Tibial artery (tissue), 4 donors: ENCODE results near the gene SMIM29.

Experiments
- DNase-seq, 2 donors: peaks; one replicate each; pipeline ENCODE4 v3.0.0-alpha.2; 2019
- H3K27ac ChIP-seq, 2 donors: fragments of 200-600 bp; sonication (generic) in 1 of 2; 1 replicate in 1 of 2; 2 replicates in 1 of 2; pipeline ENCODE4 v1.5.1; 2018 to 2019; ENCODE audit warnings: mild to moderate bottlenecking in 1 of 2
- H3K27me3 ChIP-seq, 2 donors: fragments of 200-600 bp; sonication (generic) in 1 of 2; one replicate each; pipeline versions ENCODE4 v1.5.1 to v1.6.0; 2016 to 2019
- H3K36me3 ChIP-seq, 3 donors: fragments of 200-600 bp; sonication (generic) in 2 of 3; one replicate each; pipeline ENCODE4 v1.5.1; 2016 to 2019; ENCODE audit warnings: mild to moderate bottlenecking in 2 of 3
- H3K4me1 ChIP-seq, 4 donors: fragments of 200-600 bp; sonication (generic) in 2 of 4; 1 replicate in 3 of 4; 2 replicates in 1 of 4; pipeline ENCODE4 v1.5.1; 2016 to 2019
- H3K4me3 ChIP-seq, 2 donors: fragments of 200-600 bp; sonication (generic) in 1 of 2; 1 replicate in 1 of 2; 2 replicates in 1 of 2; pipeline ENCODE4 v1.5.1; 2018 to 2019; ENCODE audit warnings: mild to moderate bottlenecking in 2 of 2
- H3K9me3 ChIP-seq, 3 donors: fragments of 200-600 bp; sonication (generic) in 1 of 3; one replicate each; pipeline ENCODE4 v1.5.1; 2016 to 2019
- intact Hi-C: fragments of 100-400 bp; cut with DNase I; formaldehyde crosslinking; loops from one replicate; pipeline ENCODE4 v1.15.0; 2023; ENCODE audit warnings: low total_unique reads
- TF ChIP-seq, protein P1 (sequence below), 2 experiments: fragments of 200-600 bp in 1 of 2; fragments of 450-650 bp in 1 of 2; IDR thresholded peaks; one replicate each; pipeline ENCODE4 v1.5.1; 2017 to 2019; ENCODE audit warnings: antibody characterized with exemption in 2 of 2, mild to moderate bottlenecking in 1 of 2, moderate library complexity in 1 of 2

Gene SMIM29

DNA sequence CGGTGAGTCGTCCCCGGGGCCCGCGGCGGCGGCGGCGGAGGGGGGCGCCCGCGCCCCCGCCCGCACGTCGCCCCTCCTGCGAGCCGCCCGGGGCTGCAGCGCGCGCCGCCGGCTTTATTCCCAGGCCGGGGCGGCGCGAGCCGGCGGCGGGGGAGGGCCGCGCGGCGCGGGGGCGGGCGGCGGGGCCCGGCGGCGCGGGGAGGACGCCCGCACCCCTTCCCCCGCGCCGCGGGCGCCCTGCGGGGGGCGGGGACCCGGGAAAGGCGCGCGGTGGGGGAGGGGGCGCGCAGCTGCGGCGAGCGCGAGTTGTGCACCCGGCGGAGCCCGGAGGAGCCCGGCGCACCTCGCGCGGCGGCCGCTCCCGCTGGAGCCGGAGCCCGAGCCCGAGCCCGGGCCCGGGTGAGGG, 11.5 kb downstream of the SMIM29 start:
- Histone ChIP-seq H3K4me1 (peaks cover 0 to 24% (median 17%) of the 10 kb centered on the region in 4 donors), H3K4me3 (peak overlapping the region; percentile 71 to 74), H3K27me3 (no peaks in the 10 kb centered on the region), H3K27ac (peak overlapping the region; percentile 81 to 83), H3K36me3 (peaks cover 0 to 18% (median 0%) of the 10 kb centered on the region in 3 donors), H3K9me3 (no peaks in the 10 kb centered on the region)
- intact Hi-C loops = no loop called here
- TF ChIP-seq, protein P1, sequence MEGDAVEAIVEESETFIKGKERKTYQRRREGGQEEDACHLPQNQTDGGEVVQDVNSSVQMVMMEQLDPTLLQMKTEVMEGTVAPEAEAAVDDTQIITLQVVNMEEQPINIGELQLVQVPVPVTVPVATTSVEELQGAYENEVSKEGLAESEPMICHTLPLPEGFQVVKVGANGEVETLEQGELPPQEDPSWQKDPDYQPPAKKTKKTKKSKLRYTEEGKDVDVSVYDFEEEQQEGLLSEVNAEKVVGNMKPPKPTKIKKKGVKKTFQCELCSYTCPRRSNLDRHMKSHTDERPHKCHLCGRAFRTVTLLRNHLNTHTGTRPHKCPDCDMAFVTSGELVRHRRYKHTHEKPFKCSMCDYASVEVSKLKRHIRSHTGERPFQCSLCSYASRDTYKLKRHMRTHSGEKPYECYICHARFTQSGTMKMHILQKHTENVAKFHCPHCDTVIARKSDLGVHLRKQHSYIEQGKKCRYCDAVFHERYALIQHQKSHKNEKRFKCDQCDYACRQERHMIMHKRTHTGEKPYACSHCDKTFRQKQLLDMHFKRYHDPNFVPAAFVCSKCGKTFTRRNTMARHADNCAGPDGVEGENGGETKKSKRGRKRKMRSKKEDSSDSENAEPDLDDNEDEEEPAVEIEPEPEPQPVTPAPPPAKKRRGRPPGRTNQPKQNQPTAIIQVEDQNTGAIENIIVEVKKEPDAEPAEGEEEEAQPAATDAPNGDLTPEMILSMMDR (IDR thresholded peaks at IDR 0.05) = no peak
- DNase-seq = no peak

DNA sequence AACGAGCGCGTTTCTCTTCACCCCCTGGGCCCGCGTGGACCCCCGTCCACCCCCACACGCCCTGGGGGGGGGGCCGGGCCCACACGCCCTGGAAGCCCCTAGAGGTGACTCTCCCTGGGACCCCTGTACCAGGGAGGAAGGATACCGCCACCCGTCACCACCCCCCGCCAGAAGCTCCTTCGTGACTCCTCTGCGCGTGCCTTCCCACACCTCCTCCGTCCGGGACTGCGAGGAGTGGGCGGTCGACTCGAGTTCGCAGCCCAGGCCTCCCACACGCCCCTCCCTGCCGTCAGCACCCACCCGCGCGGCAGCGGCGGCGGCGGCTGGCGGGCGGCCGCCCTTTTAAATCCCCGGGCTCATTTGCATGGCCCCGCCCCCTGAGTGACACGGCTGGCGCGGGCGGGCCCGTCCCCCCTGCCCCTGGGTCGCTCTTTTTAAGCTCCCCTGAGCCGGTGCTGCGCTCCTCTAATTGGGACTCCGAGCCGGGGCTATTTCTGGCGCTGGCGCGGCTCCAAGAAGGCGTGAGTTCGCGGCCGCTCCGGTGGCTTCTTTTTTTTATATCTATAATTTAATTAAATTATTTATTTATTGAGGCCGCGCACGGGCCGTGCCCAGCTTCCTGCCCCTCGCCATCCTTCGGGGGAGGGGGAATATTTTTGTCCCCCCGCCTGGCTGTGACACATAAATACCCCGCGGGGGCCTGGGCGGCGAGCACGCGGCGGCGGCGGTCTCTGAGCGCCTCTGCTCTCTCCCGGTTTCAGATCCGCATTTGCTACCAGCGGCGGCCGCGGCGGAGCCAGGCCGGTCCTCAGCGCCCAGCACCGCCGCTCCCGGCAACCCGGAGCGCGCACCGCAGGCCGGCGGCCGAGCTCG, 12.1 kb downstream of the SMIM29 start, which contains the start of gene HMGA1:
Gene HMGA1 (plus strand): TSS at position 431 of the 873 bp plus-strand sequence. CDS start 3,908 bp downstream, outside the sequence.
- no peaks in the 10 kb centered on the region for H3K9me3 ChIP-seq
- intact Hi-C loops = no loop called here
- TF ChIP-seq, protein P1 (IDR thresholded peaks at IDR 0.05) = no peak
- DNase-seq = peak; percentile 80 to 91
- peaks cover 0 to 24% (median 17%) of the 10 kb centered on the region in 4 donors for H3K4me1 ChIP-seq
- peaks cover 0 to 12% (median 0%) of the 10 kb centered on the region in 3 donors for H3K36me3 ChIP-seq
- H3K4me3 ChIP-seq = peak within 1 kb of the TSS; percentile 71 to 74
- peak within 1 kb of the TSS; percentile 81 to 83 for H3K27ac ChIP-seq
- H3K27me3 ChIP-seq = no peaks in the 10 kb centered on the region

DNA sequence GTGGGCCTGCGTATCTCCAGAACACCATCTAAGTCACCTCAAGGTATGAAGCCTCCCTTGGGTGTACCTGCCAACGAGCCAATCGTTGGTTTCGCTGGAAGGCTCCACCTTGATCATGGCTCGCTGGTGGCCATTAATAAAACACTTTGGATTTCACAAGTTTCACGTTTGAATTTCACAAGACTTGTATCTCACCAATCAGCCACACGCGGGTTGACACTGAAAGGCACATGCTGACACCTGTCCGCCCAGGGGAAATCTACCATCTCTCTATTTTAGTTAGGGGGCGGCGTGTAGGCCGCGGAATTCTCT, 12.7 kb downstream of the SMIM29 start:
- peak overlapping the region; percentile 81 to 83 for H3K27ac ChIP-seq
- TF ChIP-seq, protein P1 (IDR thresholded peaks at IDR 0.05) = no peak
- H3K4me1 ChIP-seq = peaks cover 0 to 24% (median 17%) of the 10 kb centered on the region in 4 donors
- peak overlapping the region; percentile 71 to 74 for H3K4me3 ChIP-seq
- no peaks in the 10 kb centered on the region for H3K27me3 ChIP-seq
- H3K36me3 ChIP-seq = peaks cover 0 to 6% (median 0%) of the 10 kb centered on the region in 3 donors
- intact Hi-C loops = no loop called here
- H3K9me3 ChIP-seq = no peaks in the 10 kb centered on the region
- DNase-seq = no peak

DNA sequence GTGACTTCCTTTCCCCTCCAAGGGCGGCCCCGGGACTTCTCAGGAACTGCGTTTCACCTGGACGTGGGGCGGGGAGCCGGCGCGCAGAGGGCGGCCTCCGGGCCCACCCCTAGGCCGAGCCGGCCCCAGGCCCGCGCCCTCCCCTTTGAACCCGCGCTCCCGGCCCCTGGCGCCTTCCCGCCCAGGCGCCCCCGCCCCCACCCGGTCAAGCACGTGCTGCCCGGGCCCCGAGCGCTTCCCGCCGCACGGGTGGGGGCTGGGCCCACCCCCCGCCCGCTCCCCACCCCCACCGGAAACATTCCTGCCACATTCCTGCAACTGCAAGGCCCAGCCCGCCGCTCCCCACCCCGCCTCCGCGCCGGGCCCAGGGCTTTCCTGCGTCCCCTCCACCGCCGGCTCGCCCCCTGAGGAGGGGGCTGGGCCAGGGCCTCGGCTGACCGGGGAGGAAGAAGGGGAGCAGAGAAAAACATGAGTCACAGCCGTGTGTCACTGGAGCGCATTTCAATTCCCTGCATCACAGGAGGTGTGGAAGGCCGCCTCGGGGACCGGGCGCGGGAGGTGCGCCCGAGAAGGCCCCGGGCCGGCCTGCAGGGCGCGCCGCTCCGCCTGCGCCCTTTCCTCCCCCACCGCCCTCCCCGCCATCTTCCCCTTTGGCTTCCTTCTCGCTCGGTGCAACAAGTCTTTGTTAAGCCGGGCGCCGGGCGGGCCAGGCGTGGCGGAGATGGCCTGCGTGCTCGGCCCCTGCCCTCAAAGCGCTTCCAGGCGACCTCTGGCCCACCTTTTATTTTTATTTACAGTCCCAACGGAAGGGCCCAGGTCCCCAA, 13.3 kb downstream of the SMIM29 start:
- Histone ChIP-seq H3K4me3 (peak overlapping the region; percentile 71 to 74), H3K36me3 (peaks cover 0 to under 1% (median 0%) of the 10 kb centered on the region in 3 donors), H3K27me3 (no peaks in the 10 kb centered on the region), H3K9me3 (no peaks in the 10 kb centered on the region), H3K27ac (peak overlapping the region; percentile 81 to 83), H3K4me1 (peaks cover 0 to 24% (median 17%) of the 10 kb centered on the region in 4 donors)
- DNase-seq = peak; percentile 41 to 76
- intact Hi-C loops = no loop called here
- TF ChIP-seq, protein P1 (IDR thresholded peaks at IDR 0.05) = no peak

DNA sequence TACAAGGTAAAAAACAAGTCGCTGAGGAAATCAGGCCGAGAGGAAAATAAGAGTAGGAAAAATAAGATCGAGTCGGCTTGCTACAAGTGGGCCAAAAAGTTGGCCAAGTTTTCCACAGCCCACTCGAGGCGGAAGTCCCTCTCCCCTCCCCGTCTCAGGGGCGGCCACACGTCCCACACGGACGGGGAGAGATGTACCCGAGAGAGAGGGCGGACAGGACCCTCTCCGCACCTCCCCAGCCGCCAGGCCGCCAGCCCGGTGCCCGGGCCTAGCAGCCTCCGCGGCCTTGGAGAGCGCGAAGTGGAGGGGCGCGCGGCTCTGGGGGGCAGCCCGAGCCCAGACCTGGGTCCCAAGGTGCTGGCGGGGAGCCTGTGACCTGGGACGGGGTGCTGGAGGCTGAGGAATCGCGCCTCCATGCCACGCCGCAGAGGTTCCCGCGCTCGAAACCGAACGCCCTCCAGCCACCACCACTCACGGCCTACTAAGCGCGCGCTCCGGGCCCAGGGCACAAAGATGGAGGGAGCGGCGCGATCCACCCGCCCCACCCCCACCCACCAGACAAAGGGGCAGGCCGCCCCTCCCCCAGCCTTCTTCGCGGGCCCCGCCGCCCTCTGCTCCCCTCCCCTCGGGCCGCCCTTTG, 14.0 kb downstream of the SMIM29 start:
- intact Hi-C loops = no loop called here
- TF ChIP-seq, protein P1 (IDR thresholded peaks at IDR 0.05) = no peak

More for the DNA sequence above, 14.0 kb downstream of the SMIM29 start:
- Histone ChIP-seq H3K27ac (peak overlapping the region; percentile 81 to 83), H3K36me3 (no peaks in the 10 kb centered on the region), H3K27me3 (no peaks in the 10 kb centered on the region), H3K9me3 (no peaks in the 10 kb centered on the region), H3K4me3 (no peak overlapping the region), H3K4me1 (peaks cover 0 to 24% (median 17%) of the 10 kb centered on the region in 4 donors)
- no peak for DNase-seq
